B cell (primary cell): ENCODE data around the gene PLCD1. TPM values are rescaled to one million over a fixed set of nuclear protein-coding genes. Genes with fewer than 3 reads are reported as not detected.

Experiments used
- ATAC-seq: fragments of 200-7000 bp; cut with Tn5 transposase; one replicate; pipeline ENCODE4 v1.10.0; 2021; ENCODE audit warnings: low read depth, mild to moderate bottlenecking, moderate number of reproducible peaks, moderate library complexity
- CTCF ChIA-PET: fragments of 350-600 bp; sonication (Branson Sonifier 250); formaldehyde crosslinking; loops from one replicate; lab custom pipeline; 2021; ENCODE audit warnings: antibody characterized with exemption, inconsistent platforms; lab: Charles Lee
- POLR2A ChIA-PET: fragments of 350-600 bp; sonication (Branson Sonifier 250); formaldehyde crosslinking; loops from one replicate; lab custom pipeline; 2021; ENCODE audit warnings: antibody characterized with exemption; lab: Charles Lee
- DNase-seq: peaks from one replicate; pipeline ENCODE4 v3.0.0; 2013
- H2AFZ ChIP-seq: 2 replicates; pipeline ENCODE4 v1.6.1; 2012; ENCODE audit warnings: mild to moderate bottlenecking, low read depth, low read length; ENCODE audit not compliant: insufficient read depth, poor library complexity, severe bottlenecking
- H3K27ac ChIP-seq, 2 donors: 1 replicate in 1 of 2; 2 replicates in 1 of 2; pipeline ENCODE4 v1.5.1; 2012 to 2013; ENCODE audit warnings: low read length in 2 of 2, mild to moderate bottlenecking in 2 of 2, moderate library complexity in 1 of 2
- H3K27me3 ChIP-seq, 4 experiments: fragments of 200-600 bp in 1 of 4; sonication (generic) in 1 of 4; replicated peaks in 1 of 4; 1 replicate in 2 of 4; 2 replicates in 2 of 4; pipeline versions ENCODE4 v1.6.1 to v1.7.0; 2013 to 2016; ENCODE audit warnings: low read length in 3 of 4, mild to moderate bottlenecking in 2 of 4, mixed read lengths in 1 of 4, moderate library complexity in 1 of 4; ENCODE audit not compliant: insufficient read depth in 4 of 4, control insufficient read depth in 3 of 4; ENCODE audit errors: control extremely low read depth in 1 of 4
- H3K36me3 ChIP-seq, 2 experiments: replicated peaks in 1 of 2; 1 replicate in 1 of 2; 2 replicates in 1 of 2; pipeline versions ENCODE4 v1.6.1 to v1.7.1; 2013; ENCODE audit warnings: low read length in 1 of 2; ENCODE audit not compliant: insufficient read depth in 2 of 2, control insufficient read depth in 1 of 2; ENCODE audit errors: control extremely low read depth in 1 of 2, extremely low read depth in 1 of 2
- H3K4me1 ChIP-seq, 2 donors: fragments of 200-600 bp in 1 of 2; sonication (generic) in 1 of 2; 1 replicate in 1 of 2; 2 replicates in 1 of 2; pipeline versions ENCODE4 v1.5.1 to v1.6.1; 2013 to 2017; ENCODE audit warnings: low read length in 2 of 2; ENCODE audit not compliant: control insufficient read depth in 2 of 2, insufficient read depth in 2 of 2
- H3K4me2 ChIP-seq: replicated peaks from 2 replicates; pipeline ENCODE3; 2012; ENCODE audit warnings: mild to moderate bottlenecking, low read depth, low read length; ENCODE audit not compliant: poor library complexity, severe bottlenecking
- H3K4me3 ChIP-seq, 5 experiments: fragments of 200-600 bp in 1 of 5; sonication (generic) in 1 of 5; 1 replicate in 3 of 5; 2 replicates in 2 of 5; pipeline versions ENCODE4 v1.5.1 to v1.7.0; 2011 to 2016; ENCODE audit warnings: low read length in 4 of 5, mild to moderate bottlenecking in 4 of 5, low read depth in 2 of 5, control low read depth in 1 of 5, moderate library complexity in 1 of 5; ENCODE audit not compliant: insufficient read depth in 1 of 5; ENCODE audit errors: control extremely low read depth in 1 of 5, extremely low read depth in 1 of 5
- H3K79me2 ChIP-seq: fragments of 200-600 bp; sonication (generic); one replicate; pipeline ENCODE4 v1.6.0; 2016; ENCODE audit warnings: low read length; ENCODE audit not compliant: control insufficient read depth, insufficient read depth
- H3K9ac ChIP-seq: fragments of 200-600 bp; sonication (generic); 2 replicates; pipeline ENCODE4 v1.6.1; 2017; ENCODE audit warnings: mild to moderate bottlenecking, low read length, moderate library complexity
- H3K9me3 ChIP-seq, 3 donors: one replicate each; pipeline versions ENCODE4 v1.6.1 to v1.7.1; 2013; ENCODE audit warnings: low read length in 2 of 3; ENCODE audit not compliant: control insufficient read depth in 2 of 3, insufficient read depth in 1 of 3; ENCODE audit errors: control extremely low read depth in 1 of 3
- H4K20me1 ChIP-seq: 2 replicates; pipeline ENCODE4 v1.6.0; 2012; ENCODE audit warnings: mild to moderate bottlenecking, low read length; ENCODE audit not compliant: insufficient read depth, control insufficient read depth, poor library complexity, severe bottlenecking
- H3K27ac Mint-ChIP-seq: one replicate; pipeline ENCODE4 v1.8.0; 2021; ENCODE audit warnings: mixed read lengths
- H3K27me3 Mint-ChIP-seq: one replicate; pipeline ENCODE4 v1.8.0; 2021; ENCODE audit warnings: mixed read lengths
- H3K4me1 Mint-ChIP-seq: one replicate; pipeline ENCODE4 v1.8.0; 2021; ENCODE audit warnings: mixed read lengths
- H3K4me3 Mint-ChIP-seq: one replicate; pipeline ENCODE4 v1.8.0; 2021; ENCODE audit warnings: mixed read lengths
- H3K9me3 Mint-ChIP-seq: one replicate; pipeline ENCODE4 v1.8.0; 2022; ENCODE audit warnings: mixed read lengths; ENCODE audit not compliant: insufficient read depth
- CTCF ChIP-seq: fragments of 200-600 bp; IDR thresholded peaks from one replicate; pipeline ENCODE4 v1.8.0; 2022; ENCODE audit warnings: antibody characterized with exemption, mild to moderate bottlenecking
- EZH2 ChIP-seq: IDR thresholded peaks from 2 replicates; pipeline ENCODE4 v1.6.1; 2012; ENCODE audit warnings: borderline replicate concordance, low read depth, mild to moderate bottlenecking, moderate library complexity, low read length; ENCODE audit not compliant: insufficient read depth, poor library complexity, severe bottlenecking
- WGBS: methylation state at CpG from one replicate; pipeline ENCODE4 v1.1.5; 2013; ENCODE audit warnings: missing lambda C conversion rate; ENCODE audit not compliant: insufficient coverage; 5-methylcytosine and 5-hydroxymethylcytosine counted together
- intact Hi-C: fragments of 100-400 bp; cut with micrococcal nuclease; formaldehyde crosslinking; loops from one replicate; pipeline ENCODE4 v1.10.0; 2022
- polyA plus RNA-seq: library from polyadenylated mRNA; depleted of rRNA; stranded (reverse); fragments of >200 nt; gene quantifications from 2 replicates; pipeline ENCODE4 v1.2.3, GENCODE V29; 2012
- total RNA-seq, 2 donors: library from RNA; stranded (reverse); fragments of 120-200 nt in 1 of 2; gene quantifications; 1 replicate in 1 of 2; 2 replicates in 1 of 2; pipeline versions ENCODE4 v1.2.3 to v1.2.4, GENCODE V29; 2013 to 2022

Gene PLCD1
- total and polyA plus RNA-seq, 2 donors (not counting 1 experiment from before 2014, with no cell fraction given) = 5.8 to 10.1 TPM

GRCh38 chr3:38049358-38050126 is 20.1 kb upstream of the PLCD1 start:
- ChIA-PET CTCF (no interaction called here), POLR2A (no interaction called here)
- DNase-seq (no peak), ATAC-seq (no peak)
- TF ChIP-seq CTCF (no peak), EZH2 (no peak)
- Histone ChIP-seq H3K79me2 (no peaks in the 10 kb centered on the region), H3K27ac (no peak overlapping the region), H3K9ac (no peak overlapping the region), H3K27me3 (peaks cover 0 to 3% (median 0%) of the 10 kb centered on the region in 4 experiments), H2AFZ (no peak overlapping the region), H3K4me3 (no peak overlapping the region), H3K4me2 (no peak overlapping the region), H3K36me3 (no peaks in the 10 kb centered on the region), H3K4me1 (no peaks in the 10 kb centered on the region), H3K9me3 (peaks cover 0 to 7% (median 0%) of the 10 kb centered on the region in 3 donors), H4K20me1 (no peaks in the 10 kb centered on the region)
- no peak overlapping the region for H3K4me3 Mint-ChIP-seq
- no peaks in the 10 kb centered on the region for H3K9me3 Mint-ChIP-seq
- peaks cover 18% of the 10 kb centered on the region for H3K27me3 Mint-ChIP-seq
- H3K27ac Mint-ChIP-seq = no peak overlapping the region
- 80% methylated on average over 2 of the region's 4 CpGs for WGBS
- H3K4me1 Mint-ChIP-seq = no peaks in the 10 kb centered on the region
- intact Hi-C loops = no loop called here

DNA sequence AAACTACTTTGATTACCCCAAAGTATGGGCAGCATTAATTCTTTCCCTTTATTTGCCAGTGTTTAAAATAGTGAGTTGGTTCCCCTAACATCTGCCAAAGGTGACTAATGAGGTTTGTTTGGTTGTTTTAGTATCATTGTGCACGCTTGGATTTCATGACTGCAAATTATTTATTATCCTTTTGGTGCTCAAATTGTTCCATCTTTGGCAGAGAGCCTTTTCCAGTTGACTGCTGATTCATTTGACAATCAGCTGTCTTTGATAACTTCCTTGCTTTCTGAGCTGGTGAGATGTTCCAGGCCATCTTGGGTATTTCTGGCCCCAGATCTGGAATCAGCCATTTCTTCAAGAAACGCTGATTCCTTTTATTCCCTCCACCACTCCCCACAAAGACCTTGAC is 18.5 kb upstream of the PLCD1 start:
- Mint-ChIP-seq H3K27ac (no peak overlapping the region), H3K27me3 (peaks cover 19% of the 10 kb centered on the region), H3K4me3 (no peak overlapping the region), H3K4me1 (no peaks in the 10 kb centered on the region), H3K9me3 (no peaks in the 10 kb centered on the region)
- Histone ChIP-seq H3K4me1 (no peaks in the 10 kb centered on the region), H4K20me1 (no peaks in the 10 kb centered on the region), H2AFZ (no peak overlapping the region), H3K9me3 (peaks cover 0 to 7% (median 0%) of the 10 kb centered on the region in 3 donors), H3K36me3 (no peaks in the 10 kb centered on the region), H3K27me3 (peaks cover 0 to 6% (median 0%) of the 10 kb centered on the region in 4 experiments), H3K4me3 (no peak overlapping the region), H3K9ac (no peak overlapping the region), H3K4me2 (no peak overlapping the region), H3K27ac (no peak overlapping the region), H3K79me2 (no peaks in the 10 kb centered on the region)
- POLR2A ChIA-PET = no interaction called here
- no peak for DNase-seq
- intact Hi-C loops = no loop called here
- CTCF ChIA-PET = no interaction called here
- TF ChIP-seq EZH2 (no peak), CTCF (no peak)
- WGBS = 86% methylated on average over 1 of the region's 2 CpGs
- no peak for ATAC-seq
